Non-pigmented ciliary epithelial cell (primary cell): ENCODE data around the gene CARD11.
A peak's percentile ranks its signal among the peaks of the same experiment; 100 is the strongest.

Experiments
- DNase-seq: peaks from one replicate; pipeline ENCODE4 v3.0.0-alpha.2; 2010; ENCODE audit warnings: low read depth

Gene CARD11

GRCh38 chr7:2939193-2939885, 104.3 kb downstream of the CARD11 start:
- no peak for DNase-seq

- DNase-seq, result no peak
Observed at GRCh38 chr7:2938514-2939192, 105.0 kb downstream of the CARD11 start.

- no peak for DNase-seq
Observed at GRCh38 chr7:2937701-2938513, 105.8 kb downstream of the CARD11 start.

- DNase-seq, result no peak
Observed at GRCh38 chr7:2936891-2937580, 106.6 kb downstream of the CARD11 start.

- DNase-seq, result no peak
Observed at GRCh38 chr7:2936301-2936700, 107.4 kb downstream of the CARD11 start.

- DNase-seq, result no peak
Observed at GRCh38 chr7:2934984-2935740, 108.5 kb downstream of the CARD11 start.

- peak; percentile 55 for DNase-seq
Observed at GRCh38 chr7:2934211-2934731, 109.4 kb downstream of the CARD11 start.

GRCh38 chr7:2932402-2933251, 111.0 kb downstream of the CARD11 start:
- DNase-seq, result no peak

- no peak for DNase-seq
Observed at GRCh38 chr7:2931034-2931415, 112.6 kb downstream of the CARD11 start.

- DNase-seq, result no peak
Observed at GRCh38 chr7:2930310-2931033, 113.2 kb downstream of the CARD11 start.

- DNase-seq, result no peak
Observed at GRCh38 chr7:2929321-2930201, 114.1 kb downstream of the CARD11 start.

GRCh38 chr7:2928613-2929311, 114.9 kb downstream of the CARD11 start:
- DNase-seq, result no peak

- no peak for DNase-seq
Observed at GRCh38 chr7:2928256-2928612, 115.4 kb downstream of the CARD11 start.

- DNase-seq, result no peak
Observed at GRCh38 chr7:2927592-2927991, 116.1 kb downstream of the CARD11 start.

GRCh38 chr7:2926896-2927405, 116.7 kb downstream of the CARD11 start:
- DNase-seq, result no peak

GRCh38 chr7:2926120-2926895, 117.4 kb downstream of the CARD11 start:
- no peak for DNase-seq
